HEK293 (cell line): ENCODE measurements around the gene KCNC1.

Source experiments
- CTCF ChIA-PET: fragments of 350-600 bp; formaldehyde crosslinking; extraction: SDS; loops from one replicate; lab custom pipeline; 2021; ENCODE audit warnings: antibody characterized with exemption; lab: Yijun Ruan, JAX
- POLR2A ChIA-PET: fragments of 300-600 bp; formaldehyde crosslinking; extraction: SDS; loops from one replicate; lab custom pipeline; 2020; ENCODE audit warnings: antibody characterized with exemption, inconsistent platforms; lab: Yijun Ruan, JAX
- H3K27ac ChIP-seq: fragments of 200-500 bp; sonication (Bioruptor generic); 2 replicates; pipeline ENCODE4 v1.5.1; 2014; ENCODE audit warnings: low read depth, low read length, control low read depth, inconsistent platforms; ENCODE audit errors: extremely low read depth
- H3K36me3 ChIP-seq, 2 experiments: fragments of 200-500 bp in 1 of 2; sonication (Bioruptor generic) in 1 of 2; 1 replicate in 1 of 2; 2 replicates in 1 of 2; pipeline ENCODE4 v1.5.1; 2014 to 2017; ENCODE audit warnings: inconsistent platforms in 2 of 2, low read length in 2 of 2; ENCODE audit not compliant: control insufficient read depth in 2 of 2, insufficient read depth in 1 of 2
- H3K4me1 ChIP-seq: fragments of 200-500 bp; sonication (Bioruptor generic); 2 replicates; pipeline ENCODE4 v1.5.1; 2014; ENCODE audit warnings: mild to moderate bottlenecking, low read length, inconsistent platforms; ENCODE audit not compliant: control insufficient read depth, insufficient read depth
- H3K4me3 ChIP-seq: 2 replicates; pipeline ENCODE4 v1.5.1; 2011; ENCODE audit warnings: low read depth, mild to moderate bottlenecking, control low read depth, low read length, moderate library complexity
- H3K9me3 ChIP-seq: fragments of 200-500 bp; sonication (Bioruptor generic); 2 replicates; pipeline ENCODE4 v1.5.1; 2014; ENCODE audit warnings: low read depth, low read length, inconsistent platforms; ENCODE audit not compliant: control insufficient read depth, insufficient read depth
- GLI4 ChIP-seq: fragments of 450-650 bp; formaldehyde crosslinking; IDR thresholded peaks from 2 replicates; pipeline ENCODE4 v1.5.1; 2016; ENCODE audit warnings: missing biosample characterization, missing genetic modification characterization
- GLIS1 ChIP-seq: fragments of 450-650 bp; formaldehyde crosslinking; IDR thresholded peaks from 2 replicates; pipeline ENCODE4 v1.5.1; 2016; ENCODE audit warnings: missing biosample characterization, missing genetic modification characterization
- IKZF3 ChIP-seq: fragments of 450-650 bp; IDR thresholded peaks from 2 replicates; pipeline ENCODE4 v1.5.0; 2018; ENCODE audit warnings: missing biosample characterization, mild to moderate bottlenecking, missing genetic modification characterization, moderate library complexity
- KLF7 ChIP-seq: fragments of 450-650 bp; formaldehyde crosslinking; IDR thresholded peaks from 2 replicates; pipeline ENCODE4 v1.5.1; 2016; ENCODE audit warnings: missing biosample characterization, missing genetic modification characterization, borderline replicate concordance
- PRDM10 ChIP-seq: fragments of 450-650 bp; formaldehyde crosslinking; IDR thresholded peaks from 2 replicates; pipeline ENCODE4 v1.5.1; 2016; ENCODE audit warnings: missing biosample characterization, missing genetic modification characterization
- ZFHX2 ChIP-seq: fragments of 450-650 bp; formaldehyde crosslinking; conservative IDR thresholded peaks from 2 replicates; pipeline ENCODE4 v1.5.1; 2016; ENCODE audit warnings: missing biosample characterization, missing genetic modification characterization
- ZFP69B ChIP-seq: fragments of 450-650 bp; formaldehyde crosslinking; IDR thresholded peaks from 2 replicates; pipeline ENCODE4 v1.5.1; 2016; ENCODE audit warnings: missing biosample characterization, missing genetic modification characterization
- ZNF10 ChIP-seq: fragments of 450-650 bp; formaldehyde crosslinking; IDR thresholded peaks from 2 replicates; pipeline ENCODE4 v1.5.1; 2017; ENCODE audit warnings: missing biosample characterization, missing genetic modification characterization
- ZNF169 ChIP-seq: fragments of 450-650 bp; formaldehyde crosslinking; IDR thresholded peaks from 2 replicates; pipeline ENCODE4 v1.5.1; 2016; ENCODE audit warnings: missing biosample characterization, missing genetic modification characterization
- ZNF175 ChIP-seq: fragments of 450-650 bp; formaldehyde crosslinking; IDR thresholded peaks from 2 replicates; pipeline ENCODE4 v1.5.1; 2016; ENCODE audit warnings: missing biosample characterization, missing genetic modification characterization
- ZNF202 ChIP-seq: fragments of 450-650 bp; formaldehyde crosslinking; IDR thresholded peaks from 2 replicates; pipeline ENCODE4 v1.5.1; 2016; ENCODE audit warnings: missing biosample characterization, missing genetic modification characterization, borderline replicate concordance
- ZNF394 ChIP-seq: fragments of 450-650 bp; formaldehyde crosslinking; IDR thresholded peaks from 2 replicates; pipeline ENCODE4 v1.5.1; 2016; ENCODE audit warnings: missing biosample characterization, missing genetic modification characterization, mild to moderate bottlenecking, moderate library complexity, borderline replicate concordance
- ZNF623 ChIP-seq: fragments of 450-650 bp; formaldehyde crosslinking; IDR thresholded peaks from 2 replicates; pipeline ENCODE4 v1.5.1; 2016; ENCODE audit warnings: missing biosample characterization, missing genetic modification characterization
- ZNF624 ChIP-seq: fragments of 450-650 bp; formaldehyde crosslinking; IDR thresholded peaks from 2 replicates; pipeline ENCODE4 v1.5.1; 2017; ENCODE audit warnings: missing biosample characterization, missing genetic modification characterization
- ZNF629 ChIP-seq: fragments of 450-650 bp; formaldehyde crosslinking; IDR thresholded peaks from 2 replicates; pipeline ENCODE4 v1.5.1; 2017; ENCODE audit warnings: missing biosample characterization, missing genetic modification characterization
- ZNF777 ChIP-seq: fragments of 450-650 bp; formaldehyde crosslinking; IDR thresholded peaks from 2 replicates; pipeline ENCODE4 v1.5.1; 2017; ENCODE audit warnings: missing biosample characterization, missing genetic modification characterization, borderline replicate concordance
- ZNF792 ChIP-seq: fragments of 450-650 bp; formaldehyde crosslinking; IDR thresholded peaks from 2 replicates; pipeline ENCODE4 v1.5.1; 2016; ENCODE audit warnings: missing biosample characterization, missing genetic modification characterization
- ZXDB ChIP-seq: fragments of 450-650 bp; formaldehyde crosslinking; IDR thresholded peaks from 2 replicates; pipeline ENCODE4 v1.5.1; 2016; ENCODE audit warnings: missing biosample characterization, missing genetic modification characterization
- TF ChIP-seq, protein P1 (sequence below): fragments of 450-650 bp; formaldehyde crosslinking; IDR thresholded peaks from 2 replicates; pipeline ENCODE4 v1.5.1; 2017; ENCODE audit warnings: missing biosample characterization, missing genetic modification characterization

The KCNC1 gene

DNA sequence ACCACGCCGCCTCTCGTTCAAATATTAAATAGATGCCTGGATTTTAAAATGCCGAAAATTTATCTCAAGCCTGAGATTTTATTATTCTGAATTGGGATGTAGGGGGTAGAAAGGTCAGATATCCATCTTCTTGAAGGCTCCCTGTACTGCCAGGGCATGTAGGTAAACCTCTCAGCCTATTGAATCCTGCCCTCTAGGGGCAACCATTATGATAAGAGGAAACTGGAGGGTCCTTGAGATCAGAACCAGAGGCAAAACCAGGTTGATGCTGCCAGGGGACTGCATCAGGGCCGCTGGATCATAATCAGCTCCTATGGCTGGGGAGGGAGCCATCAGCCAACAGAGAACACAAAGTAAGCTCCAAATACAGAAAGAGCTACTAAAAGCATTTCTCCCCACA is 92.4 kb downstream of the KCNC1 start:
- H3K27ac ChIP-seq, result no peak overlapping the region
- no peak overlapping the region for H3K4me3 ChIP-seq
- H3K36me3 ChIP-seq, result no peaks in the 10 kb centered on the region
- no peaks in the 10 kb centered on the region for H3K4me1 ChIP-seq
- POLR2A ChIA-PET, result no interaction called here
- TF ChIP-seq ZNF624 (tag by site-specific recombination) (no peak), ZNF792 (tag by site-specific recombination) (no peak), KLF7 (tag by site-specific recombination) (no peak), ZNF394 (tag by site-specific recombination) (no peak), GLIS1 (tag by site-specific recombination) (no peak), ZNF623 (tag by site-specific recombination) (no peak), ZNF175 (tag by site-specific recombination) (no peak), ZNF169 (no peak), ZNF629 (tag by site-specific recombination) (no peak), ZFP69B (tag by site-specific recombination) (no peak), IKZF3 (tag by site-specific recombination) (no peak), ZFHX2 (tag by site-specific recombination) (no peak), PRDM10 (no peak)
- TF ChIP-seq, protein P1, sequence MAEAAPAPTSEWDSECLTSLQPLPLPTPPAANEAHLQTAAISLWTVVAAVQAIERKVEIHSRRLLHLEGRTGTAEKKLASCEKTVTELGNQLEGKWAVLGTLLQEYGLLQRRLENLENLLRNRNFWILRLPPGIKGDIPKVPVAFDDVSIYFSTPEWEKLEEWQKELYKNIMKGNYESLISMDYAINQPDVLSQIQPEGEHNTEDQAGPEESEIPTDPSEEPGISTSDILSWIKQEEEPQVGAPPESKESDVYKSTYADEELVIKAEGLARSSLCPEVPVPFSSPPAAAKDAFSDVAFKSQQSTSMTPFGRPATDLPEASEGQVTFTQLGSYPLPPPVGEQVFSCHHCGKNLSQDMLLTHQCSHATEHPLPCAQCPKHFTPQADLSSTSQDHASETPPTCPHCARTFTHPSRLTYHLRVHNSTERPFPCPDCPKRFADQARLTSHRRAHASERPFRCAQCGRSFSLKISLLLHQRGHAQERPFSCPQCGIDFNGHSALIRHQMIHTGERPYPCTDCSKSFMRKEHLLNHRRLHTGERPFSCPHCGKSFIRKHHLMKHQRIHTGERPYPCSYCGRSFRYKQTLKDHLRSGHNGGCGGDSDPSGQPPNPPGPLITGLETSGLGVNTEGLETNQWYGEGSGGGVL (tag by site-specific recombination), result no peak
- TF ChIP-seq, all 188 proteins: peak for 0
- CTCF ChIA-PET, result interaction anchor here (0.6 to 3.5 kb wide), 11 partner anchors 8 to 98 kb away, joined by 3 to 20 read pairs (median 5); no protein-coding TSS in a partner anchor
- H3K9me3 ChIP-seq, result no peaks in the 10 kb centered on the region

DNA sequence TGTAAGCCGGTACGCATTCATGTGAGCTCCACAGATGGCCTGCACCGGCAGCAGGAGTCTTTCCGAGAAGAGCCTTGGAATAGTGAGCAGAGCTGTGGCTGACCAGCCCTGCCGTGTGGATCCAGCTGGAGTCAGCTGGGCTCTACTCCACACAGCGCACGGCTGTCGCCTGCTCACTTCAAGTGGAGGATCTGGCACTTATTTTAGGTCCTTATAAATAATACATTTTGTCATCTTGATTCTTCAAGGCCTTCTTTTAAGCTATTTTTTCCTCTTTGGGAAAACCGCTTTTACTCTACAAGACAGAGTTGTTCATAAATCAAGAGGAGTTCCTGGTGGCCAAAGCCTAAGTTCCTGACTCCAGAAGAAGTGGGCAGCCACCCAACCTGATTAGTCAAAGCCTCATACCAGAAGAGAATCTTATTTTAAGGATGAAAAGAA is 93.8 kb downstream of the KCNC1 start:
- H3K4me1 ChIP-seq, result no peaks in the 10 kb centered on the region
- no peaks in the 10 kb centered on the region for H3K36me3 ChIP-seq
- H3K4me3 ChIP-seq, result no peak overlapping the region
- TF ChIP-seq ZNF777 (tag by site-specific recombination) (no peak), GLI4 (tag by site-specific recombination) (no peak), ZNF202 (no peak), ZNF10 (no peak), ZXDB (tag by site-specific recombination) (no peak)
- H3K27ac ChIP-seq, result no peak overlapping the region
- no peaks in the 10 kb centered on the region for H3K9me3 ChIP-seq
- POLR2A ChIA-PET, result no interaction called here
- CTCF ChIA-PET, result interaction anchor here (0.6 to 3.5 kb wide), 9 partner anchors 9 to 1267 kb away, joined by 3 to 20 read pairs (median 4); no protein-coding TSS in a partner anchor
